ENCODE data around the gene CEP72.

The CEP72 gene

DNA sequence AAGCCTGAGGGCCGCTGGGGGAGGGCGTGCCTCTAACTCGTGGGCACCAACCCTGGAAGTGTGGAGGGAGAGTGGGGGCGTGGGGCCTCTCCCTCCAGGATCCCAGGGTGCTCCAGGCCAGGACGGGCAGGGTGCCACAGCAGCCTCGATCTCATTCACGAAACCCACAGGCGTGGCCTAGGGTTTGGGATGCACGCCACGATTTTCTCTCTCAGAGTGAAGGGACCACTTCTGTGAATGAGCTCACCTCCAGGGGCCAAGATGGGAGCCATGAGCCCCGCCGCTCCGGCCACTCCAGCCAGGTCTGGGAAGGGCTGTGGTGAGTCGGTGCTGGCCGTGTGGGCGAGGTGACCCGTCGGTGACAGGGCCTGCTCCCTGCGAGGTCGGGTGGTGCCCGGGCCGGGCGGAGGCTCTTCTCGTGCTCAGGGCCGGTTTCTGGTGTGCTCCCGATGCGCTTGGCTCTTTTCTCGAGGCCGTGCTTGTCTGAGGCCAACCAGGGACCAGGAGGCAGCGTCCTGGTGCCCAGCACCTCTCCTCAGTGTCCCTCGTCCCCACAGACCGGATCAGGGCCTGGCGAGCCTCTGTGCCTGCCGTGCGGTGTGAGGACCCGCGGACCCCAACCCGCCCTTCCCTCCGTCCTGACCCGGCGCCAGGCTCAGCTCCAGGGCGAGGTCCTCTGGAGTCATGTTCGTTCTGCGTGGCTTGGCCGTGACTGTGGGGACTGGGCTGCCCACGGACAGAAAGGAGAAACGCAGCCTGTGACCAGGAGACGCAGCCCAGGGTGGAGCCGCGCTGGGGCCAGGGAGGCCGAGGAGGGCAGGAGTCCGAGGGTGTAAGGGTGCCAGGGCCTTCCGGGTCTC, 50.0 kb downstream of the CEP72 start:
- DNase-seq: no peak

DNA sequence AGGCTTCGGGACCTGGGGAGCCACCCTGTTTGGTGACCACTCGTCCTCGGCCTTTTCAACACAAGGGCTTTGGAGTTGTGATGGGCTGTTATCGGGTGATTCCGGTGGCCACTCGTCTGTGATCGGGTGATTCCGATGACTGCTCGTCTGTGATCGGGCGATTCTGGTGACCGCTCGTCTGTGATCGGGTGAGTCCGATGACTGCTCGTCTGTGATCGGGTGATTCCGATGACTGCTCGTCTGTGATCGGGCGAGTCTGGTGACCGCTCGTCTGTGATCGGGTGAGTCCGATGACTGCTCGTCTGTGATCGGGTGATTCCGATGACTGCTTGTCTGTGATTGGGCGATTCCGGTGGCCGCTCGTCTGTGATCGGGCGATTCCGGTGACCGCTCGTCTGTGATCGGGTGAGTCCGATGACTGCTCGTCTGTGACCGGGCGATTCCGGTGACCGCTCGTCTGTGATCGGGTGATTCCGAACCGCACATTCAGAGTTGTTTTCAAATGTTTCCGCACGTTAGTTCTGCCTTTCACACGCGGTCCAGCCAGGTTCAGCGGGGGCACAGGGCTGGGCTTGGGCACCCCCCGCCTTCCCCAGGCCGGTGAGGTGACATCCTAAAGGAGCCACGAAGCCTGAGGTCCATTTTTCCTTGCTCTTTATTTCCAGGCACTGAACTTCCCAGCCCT, 50.8 kb downstream of the CEP72 start:
- DNase-seq: no peak

DNA sequence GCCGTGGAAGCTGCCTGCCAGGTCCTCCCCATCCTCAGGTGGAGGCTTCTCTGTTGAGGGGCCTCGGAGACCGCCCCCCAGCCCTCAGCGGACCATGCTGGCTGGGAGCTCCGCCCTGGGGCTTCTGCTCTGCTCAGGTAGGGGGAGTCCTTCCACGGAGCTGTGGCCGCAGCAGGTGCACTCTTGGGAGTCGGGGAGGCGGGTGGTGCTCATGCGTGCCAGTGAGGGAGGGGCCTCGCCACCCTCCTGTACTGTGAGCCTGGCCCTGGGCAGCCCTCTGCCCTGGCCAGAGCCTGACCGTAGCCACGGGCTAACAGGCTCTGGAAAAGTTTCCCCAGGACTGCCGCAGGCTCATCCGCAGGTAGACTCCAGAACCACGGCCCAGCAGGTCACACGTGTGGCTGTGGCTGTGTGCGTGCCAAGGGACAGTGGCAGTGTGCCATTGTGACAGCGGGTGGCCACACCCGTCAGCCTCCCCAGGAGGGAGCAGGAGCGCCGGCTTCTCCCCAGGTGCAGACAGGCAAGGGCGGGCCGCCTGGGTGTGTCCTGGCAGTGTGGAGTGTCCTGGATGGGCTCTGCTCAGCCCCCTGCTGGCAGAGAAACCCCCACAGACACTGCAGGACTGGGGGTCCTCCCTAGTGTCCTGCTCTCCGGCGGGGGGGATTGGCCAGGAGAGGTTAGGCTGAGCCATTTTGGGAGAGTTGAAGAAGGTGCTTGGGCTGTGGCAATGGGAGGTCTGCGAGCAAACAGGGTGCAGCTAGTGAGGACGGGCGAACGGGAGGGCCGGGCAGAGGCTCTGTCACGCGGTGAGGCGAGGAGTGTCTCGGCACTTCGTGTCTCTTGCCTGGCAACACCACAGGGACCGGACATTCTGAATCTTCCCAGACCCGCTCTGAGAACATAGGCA, 51.5 kb downstream of the CEP72 start:
- DNase-seq: no peak

DNA sequence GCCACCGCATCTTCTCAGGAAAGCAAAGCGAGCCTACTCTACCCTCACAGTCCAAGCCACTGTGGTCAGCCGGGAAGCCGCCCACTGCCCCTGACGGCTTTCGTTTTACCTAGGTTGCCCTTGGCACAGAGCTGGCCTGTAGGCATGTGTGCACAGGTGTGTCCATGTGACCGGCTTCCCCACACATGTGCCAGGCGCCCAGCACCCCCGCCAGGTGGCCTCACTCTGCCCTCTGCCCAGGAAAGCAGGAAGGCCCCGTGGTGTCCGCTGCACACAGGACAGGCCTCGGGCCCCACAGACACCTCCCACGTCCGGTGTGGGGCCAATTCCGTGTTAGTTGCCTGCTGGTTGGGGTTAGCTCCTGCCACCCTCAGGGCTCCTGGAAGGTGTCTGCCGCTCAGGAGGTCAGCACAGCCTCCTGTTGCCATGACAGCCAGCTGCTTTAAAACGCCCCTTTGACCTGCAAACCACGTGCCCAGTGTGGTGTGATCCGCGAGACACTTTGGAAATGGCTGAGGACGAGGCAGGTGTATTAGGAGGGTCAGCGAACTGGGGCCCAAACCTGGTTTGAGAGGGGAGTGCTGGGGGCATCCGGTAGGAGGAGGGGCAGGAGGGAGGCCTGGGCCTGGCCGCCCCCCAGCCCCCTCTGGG, 52.3 kb downstream of the CEP72 start:
- no peak for DNase-seq

GRCh38 chr5:664994-665360, 52.8 kb downstream of the CEP72 start:
- DNase-seq: no peak

DNA sequence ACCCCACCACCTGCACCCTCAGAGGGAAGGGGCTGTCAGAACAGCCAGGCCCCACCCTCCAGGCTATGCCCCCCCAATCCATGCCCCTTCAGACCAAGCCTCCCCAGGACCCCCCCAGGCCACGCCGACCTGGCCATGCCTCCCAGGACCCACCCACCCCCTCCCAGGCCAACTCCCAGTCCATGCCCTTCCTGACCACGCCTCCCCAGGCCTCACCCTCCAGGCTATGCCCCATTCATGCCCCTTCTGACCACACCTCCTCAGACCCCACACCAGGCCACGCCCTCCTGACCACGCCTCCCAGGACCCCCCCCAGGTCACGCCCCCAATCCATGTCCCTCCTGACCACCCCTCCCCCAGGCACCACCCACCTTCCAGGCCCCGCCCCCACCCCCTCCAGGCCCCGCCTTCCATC, 53.4 kb downstream of the CEP72 start:
- no peak for DNase-seq

GRCh38 chr5:665956-666711, 54.0 kb downstream of the CEP72 start:
- DNase-seq: no peak

GRCh38 chr5:666816-667498, 54.8 kb downstream of the CEP72 start:
- no peak for DNase-seq

- DNase-seq: no peak
These were observed 56.3 kb downstream of the CEP72 start for GRCh38 chr5:668283-668995.

- peak; percentile 9 for DNase-seq
These were observed 57.1 kb downstream of the CEP72 start for GRCh38 chr5:669111-669841.

DNA sequence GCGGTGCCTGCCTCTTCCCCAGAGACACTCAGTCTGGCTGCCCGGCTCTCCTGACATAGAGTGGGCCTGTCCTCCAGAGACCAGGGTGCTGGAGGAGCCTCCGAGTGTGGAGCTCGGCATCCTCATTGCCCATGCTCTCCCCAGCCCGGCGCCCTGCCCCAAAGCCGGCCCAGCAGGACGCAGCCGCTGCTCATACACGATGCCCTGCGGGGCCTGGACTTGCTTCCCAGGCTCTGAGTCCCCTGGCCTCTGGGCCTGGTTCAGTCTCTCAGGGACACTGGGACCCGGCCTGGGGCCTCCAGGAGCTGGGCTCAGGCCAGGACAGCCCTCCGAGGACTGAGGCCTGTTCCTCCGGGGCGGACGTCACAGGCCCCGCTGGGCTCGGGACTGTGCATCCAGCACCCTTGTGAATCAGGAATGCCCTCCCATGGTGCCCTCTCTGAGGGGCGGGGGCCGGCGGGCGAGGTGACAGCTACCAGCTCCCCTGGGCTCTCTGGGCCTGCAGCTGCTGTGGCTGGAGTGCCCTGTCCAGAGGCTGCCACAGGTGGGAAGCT, 57.8 kb downstream of the CEP72 start:
- DNase-seq: peak; percentile 8

DNA sequence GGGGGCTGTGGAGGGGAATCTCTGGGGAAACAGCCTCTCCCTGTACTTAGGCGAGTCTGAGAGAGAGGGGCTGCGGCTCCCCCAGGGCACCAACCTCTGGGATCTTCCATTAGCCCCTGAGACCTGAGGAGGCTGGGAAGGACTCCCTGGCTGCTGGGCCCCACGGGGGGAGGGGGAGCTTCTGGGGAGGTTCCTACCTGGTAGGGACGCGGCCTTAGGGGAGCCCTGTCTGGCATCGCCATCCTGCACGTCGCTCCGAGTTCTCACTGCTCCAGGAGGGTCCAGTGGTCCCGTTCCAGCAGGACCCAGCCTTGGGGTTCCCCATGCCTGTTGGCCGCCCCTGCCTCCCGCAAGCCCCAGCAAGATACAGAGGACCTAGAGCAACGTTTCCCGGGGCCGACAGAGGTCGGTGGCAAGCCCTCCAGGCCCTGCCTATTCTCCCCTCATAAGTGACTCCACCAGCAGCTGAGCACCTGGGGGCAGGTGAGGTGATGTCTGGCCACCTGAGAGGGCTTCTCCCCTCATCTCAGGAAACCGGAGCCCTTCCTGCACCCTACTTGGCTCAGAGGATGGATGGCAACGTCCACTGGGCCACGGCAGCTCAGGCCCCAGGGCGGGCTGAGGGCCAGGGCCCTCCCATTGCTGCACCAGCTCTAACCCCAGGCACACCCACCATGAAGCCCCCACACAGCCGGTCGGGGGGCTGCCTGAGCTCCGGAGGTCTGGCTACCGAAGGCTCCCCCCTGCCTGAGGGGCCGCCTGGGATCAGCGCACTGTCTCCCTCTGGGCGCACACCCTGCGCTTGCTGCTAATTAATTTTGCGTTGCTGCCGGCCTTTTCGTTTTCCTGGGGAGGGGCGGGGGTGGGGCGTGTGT, 58.5 kb downstream of the CEP72 start:
- DNase-seq: peak; percentile 9

DNA sequence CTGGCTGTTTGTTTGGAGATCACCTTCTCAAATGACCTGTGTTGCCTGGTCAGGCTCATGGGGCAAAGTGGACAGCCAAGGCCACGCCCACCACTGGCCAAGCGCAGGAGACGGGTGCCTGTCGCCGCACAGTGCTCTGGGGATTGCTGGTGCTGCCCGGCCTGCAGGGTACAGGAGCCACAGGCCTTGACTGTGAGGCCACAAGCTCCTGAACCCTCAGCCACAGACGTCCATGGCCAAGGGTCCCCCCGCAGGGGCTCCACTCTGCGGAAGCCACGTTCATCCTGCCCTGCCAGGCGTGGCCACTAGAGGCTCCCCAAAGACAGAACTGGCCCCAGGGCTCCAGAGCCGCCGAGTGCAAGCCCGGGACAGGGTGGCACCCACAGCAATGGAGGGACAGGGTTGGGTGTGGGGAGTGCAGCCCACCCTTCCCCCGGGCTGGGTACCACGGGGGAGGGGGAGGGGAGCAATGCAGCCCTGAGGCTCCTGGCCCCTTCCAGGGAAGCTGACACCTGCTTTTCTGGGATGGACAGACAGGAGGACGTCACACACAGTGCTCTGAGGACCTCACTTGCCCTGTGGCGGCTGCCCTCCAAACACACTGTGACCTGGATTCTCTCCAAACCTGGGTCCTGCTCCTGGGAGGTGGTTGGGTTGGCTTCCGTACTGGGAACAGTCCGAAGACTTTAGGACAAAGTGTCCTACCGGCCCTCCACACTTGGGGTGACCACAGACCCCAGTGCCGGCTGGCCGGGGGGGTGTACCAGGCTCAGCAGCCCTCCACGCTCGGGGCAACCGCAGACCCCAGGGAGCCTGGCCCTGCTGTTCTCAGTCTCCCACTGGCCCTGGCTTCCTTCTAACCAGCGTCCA, 59.6 kb downstream of the CEP72 start:
- DNase-seq: peak; percentile 72

DNA sequence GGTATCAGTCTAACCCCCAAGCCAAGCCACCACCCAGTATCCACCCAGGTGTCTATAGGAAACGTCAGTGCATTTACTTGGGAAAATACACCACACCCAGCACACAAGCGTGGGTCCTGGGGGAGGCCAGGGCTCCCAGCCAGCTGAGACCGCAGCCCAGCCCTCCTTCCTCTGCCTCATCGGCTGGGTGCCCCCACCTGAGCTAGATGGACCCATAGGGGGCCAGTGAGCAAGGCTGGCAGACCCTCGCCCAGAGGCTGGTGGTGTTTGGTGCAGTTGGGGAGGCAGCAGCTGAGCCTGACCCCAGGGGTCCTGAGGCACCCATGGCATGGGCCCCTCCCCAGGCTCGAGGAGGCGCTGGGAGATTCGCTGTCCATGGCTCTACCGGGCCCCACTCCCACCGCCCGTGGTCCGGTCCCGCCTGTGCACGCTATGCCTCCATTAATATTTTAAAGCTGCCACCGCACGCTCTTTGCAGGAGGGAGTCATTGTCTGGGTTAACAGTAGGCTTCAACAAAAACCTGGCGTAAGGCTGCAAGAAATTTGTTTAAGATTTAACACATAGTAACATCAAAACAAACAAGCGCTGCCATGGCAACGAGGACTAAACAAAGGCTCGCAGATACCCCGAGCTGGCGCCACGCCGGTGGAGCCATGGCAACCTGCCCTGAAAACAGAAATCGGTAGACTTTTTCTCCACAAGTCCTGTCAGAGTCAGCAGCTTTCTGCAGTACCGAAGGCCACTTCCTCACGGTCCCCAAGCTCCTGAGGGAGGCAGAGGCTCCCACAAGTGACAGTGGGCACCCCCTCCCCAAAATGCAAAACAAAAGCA, 60.4 kb downstream of the CEP72 start:
- peak; percentile 36 for DNase-seq

DNA sequence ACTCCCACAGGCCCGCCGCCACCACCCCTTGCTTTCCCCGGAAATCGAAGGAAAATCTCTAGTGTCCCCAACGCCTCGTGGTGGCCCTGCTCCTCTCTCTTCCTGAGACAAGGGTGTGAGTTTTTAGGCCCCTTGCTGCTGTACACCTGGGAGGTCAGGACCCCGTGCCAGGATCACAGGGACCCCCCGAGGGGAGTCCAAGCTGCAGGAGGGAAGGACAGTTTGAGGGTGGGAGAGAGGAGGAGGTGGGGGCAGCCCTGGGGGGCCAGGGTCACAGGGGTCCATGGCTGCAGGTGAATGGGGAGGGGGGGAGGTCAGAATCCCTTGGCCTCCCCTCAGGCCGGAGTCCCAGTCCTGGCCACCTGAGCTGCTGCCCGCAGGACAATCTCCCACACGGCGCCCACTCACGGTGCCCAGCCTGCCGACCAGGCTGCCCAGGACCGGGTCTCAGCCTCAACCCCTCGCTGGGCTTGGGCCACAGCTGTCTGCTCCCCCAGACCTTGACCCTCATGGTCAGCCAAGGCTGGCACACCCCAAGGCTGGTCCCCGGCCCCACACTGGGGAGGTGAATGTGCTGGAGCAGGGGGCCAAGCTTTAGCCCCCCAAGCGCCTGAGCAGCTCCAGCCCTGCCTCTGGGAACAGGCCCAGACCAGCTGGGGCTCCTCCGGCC, 61.2 kb downstream of the CEP72 start:
- DNase-seq: peak; percentile 6
